Motor neuron (in vitro differentiated cells): ENCODE results near the gene TIMM44. TPM values are rescaled to one million over a fixed set of nuclear protein-coding genes. Genes with fewer than 3 reads are reported as not detected.

ENCODE experiments used
- total RNA-seq, 8 experiments: library from RNA; unstranded; fragments of 300-600 nt; gene quantifications; 2 replicates each; pipeline versions ENCODE4 v1.2.3 to v1.2.4, GENCODE V29; 2022

Gene TIMM44
- total RNA-seq, 8 experiments from 2014 or later, result 38.7 to 106 (median 65.1) TPM

Other genes with a start within 250 kb of the TIMM44 start
- under 1 TPM in 7 of 8 experiments, not detected in 1; 0.11 to 0.59 (median 0.32) TPM for gene FCER2, start 241.5 kb downstream of the TIMM44 start, total RNA-seq
- under 1 TPM in 1 of 8 experiments, not detected in 7; 0.20 TPM for gene CLEC4G, start 211.6 kb downstream of the TIMM44 start, total RNA-seq
- gene CD209, start 196.1 kb downstream of the TIMM44 start, total RNA-seq, result under 1 TPM in 6 of 8 experiments, not detected in 2; 0.09 to 0.57 (median 0.14) TPM
- gene CLEC4M, start 180.4 kb downstream of the TIMM44 start, total RNA-seq, result under 1 TPM in 4 of 8 experiments, not detected in 4; 0.10 to 0.71 (median 0.24) TPM
- 10 to 100 TPM in 7 of 8 experiments, 1 to 10 TPM in 1; 7.7 to 25.7 (median 16.7) TPM for gene EVI5L, start 113.4 kb downstream of the TIMM44 start, total RNA-seq
- gene PRR36, start 69.3 kb downstream of the TIMM44 start, total RNA-seq, result 1 to 10 TPM in 5 of 8 experiments, under 1 TPM in 3; 0.27 to 6.4 (median 1.3) TPM
- 1 to 10 TPM in 4 of 8 experiments, under 1 TPM in 3, not detected in 1; 0.16 to 3.1 (median 1.4) TPM for gene LRRC8E, start 55.2 kb downstream of the TIMM44 start, total RNA-seq
- 10 to 100 TPM; 10.3 to 28.2 (median 16.9) TPM for gene MAP2K7, start 39.8 kb downstream of the TIMM44 start, total RNA-seq
- gene TGFBR3L, start 28.8 kb downstream of the TIMM44 start, total RNA-seq, result 1 to 10 TPM in 1 of 8 experiments, under 1 TPM in 6, not detected in 1; 0.16 to 1.2 (median 0.45) TPM
- gene SNAPC2, start 23.3 kb downstream of the TIMM44 start, total RNA-seq, result 10 to 100 TPM; 12.5 to 27.1 (median 19.1) TPM
- gene CTXN1, start 17.5 kb downstream of the TIMM44 start, total RNA-seq, result 10 to 100 TPM in 2 of 8 experiments, 1 to 10 TPM in 5, under 1 TPM in 1; 0.87 to 29.6 (median 9.1) TPM
- gene ELAVL1, start 62.0 kb upstream of the TIMM44 start, total RNA-seq, result 10 to 100 TPM; 22.4 to 86.2 (median 31.9) TPM
- 1 to 10 TPM in 1 of 8 experiments, under 1 TPM in 3, not detected in 4; 0.41 to 1.3 (median 0.75) TPM for gene CCL25, start 109.1 kb upstream of the TIMM44 start, total RNA-seq
- 1 to 10 TPM in 5 of 8 experiments, under 1 TPM in 1, not detected in 2; 0.07 to 4.8 (median 3.6) TPM for gene FBN3, start 205.9 kb upstream of the TIMM44 start, total RNA-seq